CMK (cell line): Measurements from ENCODE around the gene CDK5RAP1.

ENCODE experiments used
- DNase-seq: peaks from one replicate; pipeline ENCODE4 v3.0.0-alpha.2; 2010; ENCODE audit warnings: low read depth

Gene CDK5RAP1

DNA sequence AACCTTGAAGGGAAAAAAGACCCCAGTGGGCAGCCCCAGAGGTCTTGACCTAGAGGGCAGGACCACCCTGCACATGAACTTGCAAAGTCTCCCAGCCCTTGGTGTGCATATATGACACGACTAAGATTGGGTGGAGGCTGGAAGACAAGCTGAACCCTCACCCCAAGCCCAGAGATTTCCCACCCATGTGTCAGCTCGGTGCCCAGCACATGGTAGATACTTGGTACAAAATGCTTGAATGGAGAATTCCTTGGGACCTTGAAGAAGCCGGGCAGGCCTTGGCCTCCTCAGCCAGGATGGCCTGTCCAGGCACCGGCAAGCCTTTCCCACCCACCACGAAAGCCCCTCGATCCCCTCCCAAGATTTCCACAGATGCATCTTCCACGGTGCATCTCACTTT is 67.7 kb downstream of the CDK5RAP1 start:
- DNase-seq, result no peak

DNA sequence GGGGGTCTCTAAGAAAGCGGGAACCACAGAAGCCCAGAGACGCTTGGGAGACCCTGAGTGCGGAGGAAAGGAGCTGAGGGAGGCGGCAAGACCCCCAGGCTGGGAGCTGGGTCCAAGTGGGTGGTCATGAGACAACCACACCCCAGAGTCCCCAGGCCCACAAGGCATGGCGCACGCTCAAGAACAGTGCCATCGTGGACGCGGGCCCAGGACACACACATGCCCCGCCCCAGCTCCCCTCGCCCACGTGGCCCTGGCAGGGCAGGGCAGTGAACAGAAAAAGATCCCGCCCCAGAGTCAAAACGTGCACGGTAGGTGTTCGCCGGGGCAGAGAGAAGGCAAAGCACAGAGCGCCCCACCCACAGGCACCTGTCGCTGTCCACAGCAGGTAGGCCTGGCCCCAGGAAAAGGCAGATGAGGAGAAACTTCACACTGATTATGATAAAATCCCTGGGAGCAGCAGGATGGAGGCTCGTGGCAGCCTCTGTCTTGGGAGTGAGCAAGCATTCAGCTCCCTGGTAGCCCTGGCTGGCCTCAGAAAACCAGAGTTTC is 68.3 kb downstream of the CDK5RAP1 start:
- no peak for DNase-seq

DNA sequence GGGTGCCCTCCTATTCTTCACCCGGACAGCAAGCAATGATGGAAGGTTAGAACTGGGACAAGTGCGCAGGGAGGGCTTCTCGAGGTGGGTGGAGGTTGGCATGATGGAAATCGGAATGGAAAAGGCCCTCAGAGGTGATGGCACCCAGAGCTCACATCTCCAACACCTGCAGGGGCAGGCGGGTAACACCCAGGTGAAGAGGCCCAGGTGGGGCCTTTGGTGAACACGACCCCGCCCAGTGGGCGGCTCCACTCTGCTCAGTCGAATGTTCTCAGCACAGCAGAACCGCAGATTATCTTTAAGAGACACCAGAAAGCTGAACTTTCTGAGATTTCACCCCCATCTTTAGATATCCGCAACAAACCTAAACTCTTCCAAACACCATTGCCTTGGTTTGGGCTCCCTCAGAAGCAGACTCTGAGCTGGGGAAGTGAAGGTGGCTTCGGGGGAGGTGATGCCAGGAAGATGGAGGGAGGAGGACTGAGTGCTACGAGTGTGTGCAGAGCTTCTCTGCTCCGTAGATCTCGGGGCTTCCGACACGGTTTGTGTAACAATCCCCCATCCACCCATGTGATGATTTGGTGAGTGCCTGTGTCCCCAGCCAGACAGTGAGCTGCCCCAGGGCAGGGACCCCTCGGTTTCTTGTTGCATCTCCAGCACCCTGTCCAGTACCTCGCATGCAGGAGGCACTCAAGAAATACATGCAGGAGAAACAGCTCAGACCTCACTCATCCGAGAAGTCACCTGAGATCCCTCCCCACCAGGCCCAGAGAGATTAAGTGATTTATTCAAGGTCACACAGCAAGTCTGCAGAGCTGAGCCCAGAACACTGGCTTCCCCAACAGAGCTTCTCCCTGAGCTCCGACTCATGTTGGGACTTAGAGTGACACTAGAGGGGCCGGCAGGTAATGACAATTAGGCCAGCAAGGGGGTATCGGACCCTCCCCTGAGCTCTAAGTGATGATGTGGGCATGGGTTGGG is 72.9 kb downstream of the CDK5RAP1 start:
- DNase-seq, result no peak

DNA sequence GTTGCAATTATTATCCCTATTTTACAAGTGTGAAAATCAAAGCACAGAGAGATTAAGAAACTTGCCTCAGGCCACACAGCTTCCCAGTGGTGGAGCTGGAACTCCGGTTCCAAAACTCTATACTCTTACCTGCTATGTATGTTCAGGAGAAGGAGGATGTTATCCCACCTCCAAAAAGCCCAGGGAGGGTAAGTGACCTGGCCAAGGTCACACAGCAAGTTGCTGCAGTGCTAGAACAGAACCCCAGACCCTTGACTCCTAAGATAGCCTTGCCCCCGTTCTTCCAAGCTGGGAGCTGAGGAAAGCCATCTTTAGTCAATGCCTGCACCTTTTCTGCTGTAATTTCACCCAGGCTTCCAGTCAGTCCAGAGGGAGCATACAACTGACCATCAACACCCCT is 76.0 kb downstream of the CDK5RAP1 start:
- DNase-seq, result no peak

DNA sequence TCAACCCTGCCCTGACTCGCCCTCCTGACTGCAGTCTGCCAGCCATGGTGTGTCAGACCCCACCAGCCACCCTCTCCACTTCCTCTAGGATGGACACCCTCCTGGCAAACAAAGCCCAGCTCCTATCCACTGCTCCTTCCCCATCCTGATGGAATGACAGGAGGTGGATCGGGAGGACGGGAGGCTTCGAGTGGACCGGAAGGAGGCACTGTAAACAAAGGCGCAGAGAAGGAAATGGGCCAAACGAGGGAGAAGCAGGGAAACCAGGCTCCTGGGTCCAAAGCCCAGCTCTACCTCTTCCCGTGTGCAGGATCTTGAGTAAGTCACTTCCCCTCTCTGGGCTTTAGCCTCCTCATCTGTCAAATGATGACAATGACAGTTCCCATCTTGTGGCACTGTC is 78.1 kb downstream of the CDK5RAP1 start:
- no peak for DNase-seq

- DNase-seq, result no peak
Observed at GRCh38 chr20:33322456-33322855, 78.9 kb downstream of the CDK5RAP1 start.

- DNase-seq, result no peak
Observed at GRCh38 chr20:33320006-33320405, 81.3 kb downstream of the CDK5RAP1 start.

GRCh38 chr20:33318096-33318429 is 83.3 kb downstream of the CDK5RAP1 start:
- DNase-seq, result no peak

GRCh38 chr20:33317424-33318095 is 83.8 kb downstream of the CDK5RAP1 start:
- DNase-seq, result no peak

- DNase-seq, result no peak
Observed at GRCh38 chr20:33316958-33317357, 84.4 kb downstream of the CDK5RAP1 start.

DNA sequence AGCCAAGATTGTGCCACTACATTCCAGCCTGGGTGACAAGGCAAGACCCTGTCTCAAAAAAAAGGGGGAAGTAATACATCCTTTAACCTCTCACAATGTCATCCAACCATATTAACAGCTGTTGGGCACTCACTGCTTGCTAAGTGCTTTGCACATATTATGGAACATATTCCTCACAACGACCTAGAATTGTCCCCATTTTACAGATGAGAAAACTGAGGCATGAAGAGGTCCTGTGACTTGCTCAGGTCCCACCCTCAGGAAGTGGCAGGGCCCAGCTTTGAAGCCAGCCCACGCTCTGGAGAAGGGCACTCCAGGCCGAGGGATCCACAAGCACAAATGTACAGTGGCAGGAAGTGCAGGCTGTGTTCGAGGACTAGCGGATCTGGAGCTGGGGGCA is 85.0 kb downstream of the CDK5RAP1 start:
- DNase-seq, result no peak

DNA sequence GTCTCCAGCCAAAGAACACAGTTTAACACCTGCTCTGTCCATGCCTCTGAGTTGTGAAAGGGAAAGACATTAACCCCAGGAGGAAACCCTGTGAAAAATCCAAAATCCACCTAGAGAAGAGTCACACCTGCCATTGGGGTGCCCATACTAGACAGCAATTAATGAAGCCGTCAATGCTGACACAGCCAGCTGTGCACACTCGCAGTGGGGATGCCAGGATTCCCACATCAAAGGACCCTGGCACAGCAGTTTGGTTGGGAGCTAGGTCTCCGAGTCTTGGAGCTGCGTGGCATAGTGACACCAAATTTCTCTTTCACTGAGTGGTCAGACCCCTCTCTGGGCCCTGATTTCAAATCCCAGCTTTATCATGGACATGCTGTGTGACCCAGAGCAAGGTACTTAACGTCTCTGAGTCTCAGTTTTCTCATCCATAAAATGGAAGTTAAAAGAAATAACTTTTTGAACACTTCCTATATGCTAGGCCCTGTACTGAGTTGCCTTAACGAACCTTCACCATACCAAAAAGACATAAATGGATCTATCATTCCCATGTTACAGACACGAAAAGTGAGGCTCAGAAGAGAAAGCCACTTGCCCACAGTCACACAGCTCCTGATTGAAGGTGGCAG is 87.5 kb downstream of the CDK5RAP1 start:
- DNase-seq, result no peak

GRCh38 chr20:33312583-33312982 is 88.7 kb downstream of the CDK5RAP1 start:
- no peak for DNase-seq

DNA sequence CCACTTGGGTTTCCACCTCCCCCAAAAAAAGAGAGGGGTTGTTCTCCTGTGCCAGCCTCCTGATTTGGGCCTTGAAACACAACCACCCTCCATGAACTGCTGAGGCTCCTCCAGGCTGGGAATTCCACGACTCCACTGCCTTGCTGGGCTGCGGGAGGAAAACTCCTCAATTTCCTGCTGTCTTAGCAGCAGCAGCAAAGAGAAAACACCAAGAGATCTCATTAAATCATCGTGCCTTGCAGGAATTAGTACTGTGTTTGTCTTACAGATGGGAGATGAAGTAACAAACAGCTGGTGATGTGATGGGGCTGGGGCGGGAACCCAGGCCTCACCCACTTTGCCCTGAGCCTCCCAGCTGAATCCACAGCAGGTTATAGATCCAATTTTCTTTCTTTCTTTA is 89.3 kb downstream of the CDK5RAP1 start:
- DNase-seq, result no peak

- DNase-seq, result no peak
Observed at GRCh38 chr20:33311011-33311410, 90.3 kb downstream of the CDK5RAP1 start.

- no peak for DNase-seq
Observed at GRCh38 chr20:33310327-33310899, 90.9 kb downstream of the CDK5RAP1 start.

DNA sequence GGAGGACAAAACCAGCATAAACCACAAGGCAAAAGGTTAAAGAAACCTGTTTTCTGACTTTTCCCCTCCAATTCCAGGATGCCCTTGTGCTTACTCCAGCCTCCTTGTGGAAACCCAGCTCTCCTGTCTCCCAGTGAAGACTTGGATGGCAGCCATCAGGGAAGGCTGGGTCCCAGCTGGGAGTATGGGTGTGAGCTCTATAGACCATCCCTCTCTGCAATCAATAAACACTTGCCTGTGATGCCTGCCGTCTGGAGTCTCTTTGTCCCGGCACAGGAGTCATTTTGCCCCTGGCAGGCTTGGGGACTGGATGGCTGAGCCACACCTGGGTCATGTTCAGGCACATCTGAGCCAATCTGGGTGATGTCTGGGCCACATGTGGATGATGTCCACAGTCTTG is 91.7 kb downstream of the CDK5RAP1 start:
- DNase-seq, result no peak
